Measurements from ENCODE around the gene WIF1.

The WIF1 gene

GRCh38 chr12:65121049-65121955 is at the start of gene WIF1:
TSS of gene WIF1 (minus strand) at chr12:65121305. CDS start at chr12:65121191, 114 bp downstream.
- peak within 1 kb of the TSS; percentile 20 for H3K4me3 ChIP-seq (ENCODE audit: control insufficient read depth, low read depth, low read length)
- no peak for TF ChIP-seq CTCF (conservative IDR thresholded peaks at IDR 0.05; ENCODE audit: control insufficient read depth, insufficient read depth, low read depth, low read length)
- DNase-seq (ENCODE audit: low read depth): peak; percentile 4

- peak; percentile 54 for DNase-seq (ENCODE audit: low read depth)
- peak overlapping the region; percentile 75 for H3K4me3 ChIP-seq (ENCODE audit: control insufficient read depth, low read depth, low read length)
- no peak for TF ChIP-seq CTCF (conservative IDR thresholded peaks at IDR 0.05; ENCODE audit: control insufficient read depth, insufficient read depth, low read depth, low read length)
Observed at GRCh38 chr12:65170209-65170881, 49.2 kb upstream of the WIF1 start.

- peak; percentile 85 for DNase-seq (ENCODE audit: low read depth)
- H3K4me3 ChIP-seq (ENCODE audit: control insufficient read depth, low read depth, low read length): peak within 1 kb of the TSS; percentile 75
- TF ChIP-seq CTCF (conservative IDR thresholded peaks at IDR 0.05; ENCODE audit: control insufficient read depth, insufficient read depth, low read depth, low read length): no peak
Observed at GRCh38 chr12:65169320-65170208, 48.5 kb upstream of the WIF1 start, which contains the start of gene LEMD3. TSS of gene LEMD3 (plus strand) at chr12:65169583. CDS start at chr12:65169597, 14 bp downstream.

GRCh38 chr12:65168681-65169319 is 47.7 kb upstream of the WIF1 start:
- peak overlapping the region; percentile 75 for H3K4me3 ChIP-seq (ENCODE audit: control insufficient read depth, low read depth, low read length)
- DNase-seq (ENCODE audit: low read depth): no peak
- no peak for TF ChIP-seq CTCF (conservative IDR thresholded peaks at IDR 0.05; ENCODE audit: control insufficient read depth, insufficient read depth, low read depth, low read length)

- no peak for TF ChIP-seq CTCF (conservative IDR thresholded peaks at IDR 0.05; ENCODE audit: control insufficient read depth, insufficient read depth, low read depth, low read length)
- peak; percentile 8 for DNase-seq (ENCODE audit: low read depth)
- H3K4me3 ChIP-seq (ENCODE audit: control insufficient read depth, low read depth, low read length): no peak overlapping the region
Observed at GRCh38 chr12:65164774-65165173, 43.7 kb upstream of the WIF1 start.

- no peak overlapping the region for H3K4me3 ChIP-seq (ENCODE audit: control insufficient read depth, low read depth, low read length)
- TF ChIP-seq CTCF (conservative IDR thresholded peaks at IDR 0.05; ENCODE audit: control insufficient read depth, insufficient read depth, low read depth, low read length): no peak
- DNase-seq (ENCODE audit: low read depth): no peak
Observed at GRCh38 chr12:65164244-65164643, 43.1 kb upstream of the WIF1 start.

Measured in fibroblast of mammary gland (primary cell).